ACHN (cell line): ENCODE measurements around the gene ADARB2.
"Not testable (repeated sequence)": the region's sequence is repeated elsewhere in the genome, so short reads cannot be mapped to it uniquely, and the experiment has no call there.

Experiments used
- DNase-seq: peaks from one replicate; pipeline ENCODE4 v3.0.0-alpha.2; 2015
- in situ Hi-C: cut with HindIII; loops from 2 replicates; pipeline ENCODE4 v1.10.0; 2017; ENCODE audit warnings: low sequenced_read_pairs, low pct_ligation_motif_present, low pct_unique_long_range_greater_than_20kb

The ADARB2 gene

GRCh38 chr10:1406967-1407945, 330.1 kb downstream of the ADARB2 start:
- DNase-seq: no peak
- in situ Hi-C loops: no loop called here

GRCh38 chr10:1406132-1406966, 331.0 kb downstream of the ADARB2 start:
- in situ Hi-C loops: no loop called here
- no peak for DNase-seq

DNA sequence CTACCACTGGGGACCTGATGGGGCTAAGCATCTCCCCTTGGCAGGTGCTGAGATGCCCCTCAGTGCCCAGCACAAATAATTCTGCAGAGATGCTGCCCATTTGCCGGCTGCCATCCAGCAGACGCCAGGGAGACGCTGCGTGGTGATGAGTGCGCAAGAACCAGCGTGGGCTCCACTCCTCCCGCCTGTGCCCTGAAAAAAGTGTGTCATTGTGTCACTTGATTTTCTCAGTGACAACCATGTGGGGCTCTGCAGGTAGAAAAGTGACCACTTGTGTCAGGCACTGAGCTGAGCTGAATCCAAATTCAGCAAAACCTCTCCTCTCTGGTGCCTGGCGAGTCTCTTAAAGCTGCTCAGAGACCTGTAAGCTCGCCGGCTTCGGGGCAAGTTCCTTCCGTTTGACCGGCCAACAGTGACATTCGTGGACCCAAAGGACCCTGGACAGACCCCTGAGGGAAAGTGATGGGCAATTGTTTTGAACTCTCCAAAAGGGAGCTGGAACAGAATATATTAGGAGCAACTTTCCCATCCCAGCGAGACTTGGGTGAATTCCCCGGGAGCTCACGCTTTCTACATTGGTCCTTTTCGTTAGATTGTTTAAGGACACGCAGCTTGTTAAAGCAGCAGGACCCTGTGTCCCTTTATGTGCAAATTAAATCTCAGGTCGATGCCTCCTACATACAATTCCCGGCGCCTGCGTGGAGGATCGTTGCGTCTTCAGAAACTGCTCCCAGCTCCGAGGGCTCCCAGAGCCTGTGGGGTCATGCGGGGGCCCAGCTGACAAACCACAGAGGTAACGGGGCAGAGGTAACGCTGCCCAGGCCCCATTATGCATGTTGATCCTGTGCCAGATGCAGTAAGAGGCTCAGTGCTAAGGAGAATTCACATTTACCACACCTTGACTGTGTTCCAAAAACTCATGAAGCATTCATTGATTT, 332.7 kb downstream of the ADARB2 start:
- DNase-seq: no peak

GRCh38 chr10:1403508-1404322, 333.6 kb downstream of the ADARB2 start:
- no peak for DNase-seq
- in situ Hi-C loops: no loop called here

More for the DNA sequence above, 332.7 kb downstream of the ADARB2 start:
- in situ Hi-C loops: no loop called here

GRCh38 chr10:1402816-1403507, 334.4 kb downstream of the ADARB2 start:
- no peak for DNase-seq
- in situ Hi-C loops: no loop called here

GRCh38 chr10:1402016-1402770, 335.1 kb downstream of the ADARB2 start:
- in situ Hi-C loops: no loop called here
- no peak for DNase-seq

DNA sequence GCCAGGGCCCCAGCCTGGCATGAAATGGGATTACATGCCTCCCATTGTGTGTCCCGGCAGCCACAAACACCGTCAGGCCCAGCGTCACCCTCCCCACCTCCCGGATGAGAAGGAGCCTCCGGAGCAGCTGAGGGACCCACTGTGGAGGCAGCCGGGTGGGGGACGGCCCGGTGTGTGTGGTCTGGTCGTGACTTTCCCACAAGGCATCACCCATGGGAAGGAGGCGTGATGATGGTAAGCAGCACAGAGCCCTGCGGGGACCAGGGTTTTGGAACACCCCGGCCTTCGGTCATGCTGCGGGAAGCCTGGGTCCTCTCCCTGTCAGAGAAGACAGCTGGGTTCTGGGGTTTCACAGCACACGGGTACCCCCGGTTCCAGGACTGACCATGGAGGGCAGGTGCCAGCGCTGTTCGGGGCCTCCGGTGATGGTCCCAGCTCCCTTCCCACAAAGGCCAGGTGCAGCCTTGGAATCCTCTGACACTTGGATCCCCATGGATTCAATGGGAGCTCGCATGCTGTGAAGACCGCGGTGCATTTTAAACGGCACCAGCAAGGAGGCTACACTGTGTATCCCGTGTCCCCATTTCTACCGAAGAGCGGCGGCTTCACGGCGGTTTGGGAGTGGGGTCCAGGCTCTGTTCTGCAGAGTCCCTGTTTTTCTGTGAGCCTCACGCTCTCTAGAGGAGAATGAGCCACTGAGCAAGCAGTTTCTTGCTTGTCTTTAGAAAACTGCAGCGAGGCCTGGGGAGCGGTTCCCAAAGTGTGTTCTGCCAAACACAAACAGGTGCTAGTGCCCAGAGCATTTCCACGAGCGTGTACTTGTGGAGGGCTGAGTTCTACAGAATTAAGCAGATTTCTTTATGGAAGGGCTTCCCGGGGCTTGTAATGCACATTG, 336.0 kb downstream of the ADARB2 start:
- in situ Hi-C loops: no loop called here
- no peak for DNase-seq

- DNase-seq: no peak
- in situ Hi-C loops: no loop called here
These were observed 336.9 kb downstream of the ADARB2 start for GRCh38 chr10:1400101-1401070.

DNA sequence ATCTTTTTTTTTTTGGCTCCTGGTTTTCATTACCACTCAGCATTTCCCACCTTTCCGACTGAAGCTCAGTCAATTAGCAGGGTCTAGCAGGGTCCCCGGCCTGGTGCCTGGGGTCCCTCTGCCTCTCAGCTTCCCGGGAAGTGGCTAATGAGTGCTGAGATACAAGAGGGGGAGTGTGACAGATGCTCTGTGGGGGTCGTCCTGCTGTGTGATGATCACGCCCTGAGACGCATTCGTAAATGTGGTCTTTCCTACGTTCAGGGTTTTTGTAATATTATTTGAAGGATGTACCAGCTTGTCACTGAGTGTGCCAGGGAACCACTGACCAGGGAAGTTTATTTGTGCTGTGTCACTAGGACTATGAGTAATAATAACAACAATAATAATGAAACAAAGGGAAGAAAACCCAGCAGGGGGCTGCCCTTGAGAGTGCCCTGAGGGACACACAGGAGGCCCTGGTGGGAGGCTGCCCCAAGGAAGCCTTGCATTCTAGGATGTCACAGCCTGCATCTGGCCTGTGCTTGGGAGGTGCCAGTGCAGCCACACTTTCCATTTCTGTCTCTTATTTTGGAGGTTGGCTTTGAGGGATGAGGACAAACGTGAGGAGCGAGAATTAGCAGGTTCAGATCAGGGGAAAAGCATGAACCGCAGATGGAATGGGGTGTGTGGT, 337.8 kb downstream of the ADARB2 start:
- no peak for DNase-seq
- in situ Hi-C loops: no loop called here

DNA sequence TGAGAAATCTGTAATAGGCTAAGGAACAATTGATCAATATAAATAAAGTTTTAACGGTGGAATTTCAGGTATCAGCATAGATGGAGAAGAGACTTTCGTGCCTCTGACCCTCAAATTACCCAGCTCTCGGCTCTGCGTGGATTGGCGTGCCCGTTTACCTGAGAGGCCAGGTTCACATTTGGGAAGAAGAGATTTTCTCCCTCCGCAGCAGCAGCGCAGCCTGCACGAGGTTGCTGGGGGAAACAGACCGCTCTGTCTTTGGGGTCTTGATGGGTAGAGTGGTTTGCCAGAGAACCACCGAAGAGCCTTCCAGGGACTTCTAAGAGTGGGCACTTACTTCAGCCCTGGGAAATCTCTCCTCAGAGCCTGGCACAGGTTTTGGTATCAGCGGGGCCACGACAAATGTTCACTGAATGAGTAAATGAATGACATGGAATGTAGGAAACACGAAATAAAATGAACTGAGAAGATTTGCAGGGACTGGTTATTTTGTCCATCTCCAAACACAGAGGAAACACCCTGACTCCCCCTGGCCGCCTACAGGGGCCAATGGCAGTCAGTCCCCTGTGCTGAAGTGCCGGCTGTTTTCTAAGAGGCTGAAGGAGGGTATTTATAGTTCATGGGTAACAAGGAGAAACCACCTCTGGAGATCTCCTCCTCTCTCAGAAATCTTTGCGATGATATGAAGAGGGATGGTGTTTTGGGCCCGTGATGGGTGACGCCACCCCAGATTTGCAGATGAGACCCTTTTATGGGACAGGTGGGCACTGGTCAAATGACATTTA, 338.5 kb downstream of the ADARB2 start:
- DNase-seq: no peak
- in situ Hi-C loops: no loop called here

GRCh38 chr10:1398116-1398515, 339.2 kb downstream of the ADARB2 start:
- in situ Hi-C loops, DNase-seq: not testable (repeated sequence)

DNA sequence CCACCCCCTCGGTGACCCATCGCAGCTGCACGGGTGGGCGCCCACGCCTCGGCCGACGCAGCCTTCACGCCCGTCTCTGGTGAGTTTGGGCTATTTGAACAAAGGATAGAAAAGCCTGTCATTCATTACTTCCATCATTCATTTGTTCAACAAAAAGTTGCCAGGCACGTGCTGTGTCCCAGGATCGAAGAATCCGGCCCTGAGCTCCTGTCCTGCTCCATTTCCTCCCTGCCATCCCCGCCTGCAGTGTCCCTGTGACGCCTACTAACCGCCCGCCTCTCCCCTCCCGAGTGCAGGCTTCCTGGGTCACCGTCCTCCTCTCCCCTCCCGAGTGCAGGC, 341.1 kb downstream of the ADARB2 start:
- DNase-seq: no peak
- in situ Hi-C loops: no loop called here

DNA sequence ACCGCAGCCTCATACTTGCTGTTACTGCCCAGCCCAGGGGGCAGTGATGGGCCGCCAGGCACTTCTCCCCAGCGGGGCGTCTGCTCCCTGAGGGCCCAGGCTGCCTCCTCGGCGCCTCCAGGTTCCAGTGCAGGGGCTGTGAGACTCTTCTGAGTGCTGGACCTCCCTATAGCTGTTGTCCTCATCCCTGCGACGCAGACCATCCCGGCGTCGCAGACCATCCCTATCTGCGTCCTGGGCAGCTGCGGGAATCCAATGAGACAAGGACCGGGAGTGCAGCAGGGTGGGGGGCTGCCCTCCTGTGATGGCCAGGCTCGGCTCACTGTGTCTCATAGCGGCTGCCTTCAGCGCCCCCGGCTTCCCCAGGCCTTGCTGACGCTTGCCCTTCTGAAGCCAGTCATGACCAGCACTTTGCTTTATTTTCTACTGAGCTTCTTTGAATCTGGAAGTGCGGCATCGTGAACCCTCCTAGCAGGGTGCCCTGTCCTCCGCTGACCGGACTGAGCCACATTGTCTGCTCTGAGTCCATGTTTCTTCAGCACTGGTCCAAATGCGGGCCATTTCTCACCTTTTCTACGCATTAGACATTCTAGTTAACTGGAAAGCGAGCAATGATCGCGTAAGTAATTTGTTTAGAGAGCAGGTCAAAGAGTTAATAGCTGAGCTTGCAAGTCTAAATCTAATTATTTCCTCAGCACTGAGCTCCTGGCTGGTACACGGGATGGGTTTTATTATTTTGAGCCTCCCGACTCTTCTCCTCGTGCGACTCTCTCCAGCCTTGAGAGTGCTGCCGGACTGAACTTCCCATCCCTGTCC, 341.6 kb downstream of the ADARB2 start:
- in situ Hi-C loops: no loop called here
- DNase-seq: no peak
